IPS-NIHi7 (cell line): ENCODE measurements around the gene HMX1.

Experiments
- DNase-seq: peaks from one replicate; pipeline ENCODE4 v3.0.0; 2012; ENCODE audit warnings: mixed read lengths; ENCODE audit errors: extremely low spot score

The HMX1 gene

DNA sequence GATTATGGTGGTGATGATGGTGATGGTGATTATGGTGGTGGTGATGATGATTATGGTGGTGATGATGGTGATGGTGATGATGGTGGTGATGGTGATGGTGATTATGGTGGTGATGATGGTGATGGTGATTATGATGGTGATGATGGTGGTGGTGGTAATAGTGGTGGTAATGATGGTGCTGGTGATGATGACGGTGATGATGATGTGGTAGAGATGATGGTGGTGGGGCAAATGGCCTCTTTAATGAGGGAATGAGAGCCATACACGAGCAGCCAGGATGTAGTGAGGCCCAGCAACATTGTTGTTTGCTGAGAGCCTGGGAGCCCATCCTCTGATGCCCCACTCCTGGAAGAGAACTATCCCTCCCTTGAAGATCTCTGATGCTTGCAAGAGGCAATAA lies 29.0 kb downstream of the HMX1 start:
- no peak for DNase-seq

DNA sequence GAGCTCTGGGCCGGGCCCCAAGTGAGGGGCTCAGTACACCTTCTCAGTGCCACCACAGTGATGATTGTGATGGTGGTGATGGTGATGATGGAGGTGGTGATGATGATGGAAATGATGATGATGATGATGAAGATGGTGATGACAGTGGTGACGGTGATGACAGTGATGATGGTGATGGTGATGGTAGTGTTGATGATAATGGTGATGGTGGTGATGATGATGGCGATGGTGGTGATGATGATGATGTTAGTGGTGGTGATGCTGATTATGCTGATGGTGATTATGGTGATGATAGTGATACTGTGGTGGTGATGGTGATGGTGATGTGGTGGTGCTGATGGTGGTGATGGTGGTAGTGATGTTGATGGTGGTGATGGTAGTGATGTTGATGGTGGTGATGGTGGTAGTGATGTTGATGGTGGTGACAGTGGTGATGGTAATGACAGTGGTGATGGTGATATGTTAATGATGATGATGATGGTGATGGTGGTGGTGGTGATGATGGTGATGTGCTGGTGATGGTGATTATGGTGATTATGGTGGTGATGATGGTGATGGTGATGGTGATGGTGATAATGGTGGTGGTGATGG lies 29.9 kb downstream of the HMX1 start:
- DNase-seq: no peak

DNA sequence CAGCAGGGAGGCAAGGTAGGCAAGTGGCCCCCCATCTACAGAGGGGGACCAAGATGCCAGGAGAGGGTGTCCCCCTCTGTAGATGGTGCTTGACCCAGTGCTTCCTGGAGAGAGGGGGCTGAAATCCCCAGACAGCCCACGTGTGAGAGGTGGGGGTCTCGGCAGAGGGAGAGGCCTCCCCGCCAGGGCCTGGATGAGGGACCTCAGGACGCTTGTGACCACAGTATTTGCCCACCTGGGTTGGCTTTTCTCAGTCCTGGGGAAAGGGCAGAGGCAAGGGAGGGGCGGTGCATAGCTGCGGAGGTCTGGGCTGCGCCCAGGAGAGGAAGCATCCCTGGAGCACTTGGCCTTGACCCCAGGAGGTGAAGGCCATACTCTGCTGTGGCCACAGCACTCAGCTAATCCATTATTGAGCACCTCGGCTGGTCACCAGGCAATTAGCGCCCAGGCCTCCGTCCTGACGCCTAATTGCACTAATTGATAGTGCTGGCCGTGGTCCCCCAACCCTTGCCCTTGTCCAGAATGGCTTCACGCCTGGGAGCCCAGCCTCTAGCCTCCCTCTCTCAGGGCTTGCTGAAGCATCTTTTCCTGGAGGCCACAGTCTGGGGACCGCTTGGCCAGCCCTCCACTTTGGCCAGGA lies 30.7 kb downstream of the HMX1 start:
- DNase-seq: no peak

DNA sequence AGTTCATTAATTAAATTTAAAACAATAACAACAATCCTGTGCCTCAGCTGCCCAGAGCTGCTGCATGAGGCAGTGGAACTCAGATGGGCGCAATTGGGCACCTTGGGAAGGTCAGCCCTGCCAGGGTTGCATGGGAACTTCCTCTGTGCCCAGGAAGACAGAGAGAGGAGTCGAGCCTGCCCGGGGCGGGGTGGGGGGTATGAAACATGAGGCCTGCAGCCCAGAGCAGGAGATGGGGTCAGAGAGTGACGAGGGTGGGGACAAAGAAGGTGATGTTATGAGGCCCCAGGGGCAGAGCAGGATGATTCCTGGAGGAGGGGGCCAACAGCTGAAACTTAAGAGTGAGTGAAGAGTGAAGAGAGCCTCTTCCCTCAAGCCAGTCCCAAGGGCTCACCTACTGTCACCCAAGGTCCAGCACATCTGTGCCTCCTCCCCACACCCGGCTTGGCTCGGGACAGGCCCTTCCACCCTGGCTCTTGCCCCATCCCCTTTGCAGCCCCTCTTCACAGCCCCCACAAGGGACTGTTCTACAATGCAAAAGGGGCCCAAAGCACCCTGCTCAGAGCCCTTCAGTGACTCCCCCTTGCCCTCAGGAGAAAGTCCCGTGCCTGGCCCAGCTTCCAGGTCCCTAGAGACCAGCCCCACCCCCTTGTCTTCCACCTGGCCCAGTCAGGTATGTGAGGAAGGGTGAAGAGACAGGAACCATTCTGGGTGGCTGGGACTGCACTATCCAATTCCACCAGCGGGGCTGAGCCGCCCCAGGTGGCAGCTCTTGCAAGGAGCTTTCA lies 31.4 kb downstream of the HMX1 start:
- no peak for DNase-seq

DNA sequence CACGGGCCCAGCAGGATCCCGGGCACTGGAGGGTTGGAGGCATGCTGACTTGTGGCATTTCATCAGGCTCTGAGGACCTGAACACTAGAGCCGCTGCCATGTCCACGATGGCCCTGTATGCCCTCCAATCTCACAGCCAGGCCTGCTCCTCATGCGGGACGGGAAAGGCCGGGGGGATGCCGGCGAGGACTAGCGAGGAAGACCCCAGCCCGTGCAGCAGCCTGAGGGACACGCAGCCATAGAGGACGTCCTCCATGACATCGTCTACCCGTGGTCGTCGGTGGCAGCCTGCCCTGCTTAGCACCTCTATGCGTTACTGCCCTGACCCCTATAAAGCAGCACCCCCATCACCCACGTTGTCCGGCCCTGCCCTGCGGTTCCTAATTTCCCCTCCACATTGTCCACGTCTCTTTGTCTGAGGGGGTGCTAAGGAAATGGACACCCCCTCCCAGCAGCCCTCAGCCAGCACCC lies 32.6 kb downstream of the HMX1 start:
- no peak for DNase-seq

DNA sequence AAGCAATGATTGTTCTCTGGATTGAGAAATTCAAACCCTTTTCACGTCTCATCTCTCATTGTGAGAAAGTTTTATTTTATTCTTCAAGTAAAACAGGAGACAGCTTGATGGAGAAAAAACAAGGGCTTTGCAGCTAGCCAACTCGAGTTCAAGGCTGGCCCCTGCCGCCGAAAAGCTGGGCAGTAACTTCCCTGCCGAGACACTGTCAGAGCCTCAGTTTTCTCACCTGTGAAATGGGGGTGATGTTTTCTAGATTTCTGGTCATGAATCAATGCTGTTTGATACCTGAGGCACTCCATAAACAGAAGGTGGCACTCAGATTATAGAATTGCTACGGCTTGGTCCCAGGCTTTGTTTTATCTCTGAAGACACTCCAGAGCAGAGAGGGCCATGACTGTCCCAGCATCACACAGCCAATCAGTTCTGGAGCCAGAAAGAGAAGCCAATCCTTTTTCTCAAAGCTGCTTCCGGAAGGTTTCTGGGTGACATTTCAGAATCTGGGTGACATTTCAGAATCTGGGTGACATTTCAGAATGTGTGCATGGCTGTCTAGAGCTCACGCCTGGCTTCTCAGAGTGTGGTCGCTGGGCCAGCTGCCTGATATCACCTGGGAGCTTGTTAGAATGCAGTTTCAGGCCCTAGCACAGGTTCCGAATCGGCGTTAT lies 33.2 kb downstream of the HMX1 start:
- DNase-seq: no peak

DNA sequence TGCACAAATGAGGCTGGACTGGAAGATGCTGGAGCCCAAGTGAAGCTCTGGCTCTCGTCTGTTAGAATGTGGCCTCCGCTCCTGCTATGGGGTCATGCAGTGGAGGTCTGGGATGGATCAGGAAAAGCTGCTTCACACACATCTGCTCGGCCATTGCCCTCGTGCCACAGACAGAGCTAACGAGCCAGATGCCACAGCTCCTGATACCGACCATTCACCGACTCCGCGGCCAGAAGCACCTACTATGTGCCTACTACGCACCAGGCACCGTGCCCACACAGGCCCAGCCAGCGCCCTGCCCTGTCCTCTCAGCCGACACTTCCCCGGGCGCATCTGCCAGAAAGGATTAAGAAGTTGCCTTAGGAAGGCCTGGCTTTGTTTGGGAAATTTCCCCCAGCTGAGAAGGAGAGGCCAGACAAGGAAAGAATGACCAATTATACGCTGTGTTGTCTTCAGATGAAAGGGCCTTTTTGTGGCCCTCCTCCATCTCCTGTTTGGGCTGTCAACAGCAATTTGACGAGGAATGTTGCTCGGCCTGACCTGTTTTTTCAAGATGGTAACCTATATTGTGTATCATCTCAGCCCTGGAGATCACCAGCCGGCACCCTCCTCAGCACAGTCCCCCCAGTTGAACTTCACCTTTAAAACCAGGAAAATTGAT lies 34.3 kb downstream of the HMX1 start:
- DNase-seq: no peak

DNA sequence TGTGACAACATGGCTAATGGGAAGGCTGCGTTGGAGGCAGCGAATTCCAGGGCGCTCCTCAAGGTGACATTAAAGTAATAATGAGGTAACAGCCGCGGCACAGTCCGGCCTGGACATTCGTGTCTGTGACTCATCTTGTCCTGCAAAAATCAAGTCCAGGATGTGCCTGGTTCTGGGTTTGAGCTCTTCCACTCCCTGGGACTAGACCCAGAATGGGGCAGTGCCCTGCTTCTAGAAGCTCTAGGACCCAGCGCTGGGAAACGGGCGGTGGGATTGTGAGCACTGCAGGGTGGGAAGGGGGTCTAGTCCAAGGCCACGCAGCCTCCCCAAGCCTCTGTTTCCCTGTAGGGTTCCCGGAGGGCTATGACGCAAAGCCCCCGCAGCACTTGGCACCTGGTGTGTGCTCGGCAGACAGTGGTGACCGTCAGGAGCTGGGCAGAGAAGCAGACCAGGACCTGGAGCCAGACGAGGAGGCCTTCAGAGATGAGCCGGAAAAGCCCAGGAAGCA lies 34.9 kb downstream of the HMX1 start:
- DNase-seq: no peak

DNA sequence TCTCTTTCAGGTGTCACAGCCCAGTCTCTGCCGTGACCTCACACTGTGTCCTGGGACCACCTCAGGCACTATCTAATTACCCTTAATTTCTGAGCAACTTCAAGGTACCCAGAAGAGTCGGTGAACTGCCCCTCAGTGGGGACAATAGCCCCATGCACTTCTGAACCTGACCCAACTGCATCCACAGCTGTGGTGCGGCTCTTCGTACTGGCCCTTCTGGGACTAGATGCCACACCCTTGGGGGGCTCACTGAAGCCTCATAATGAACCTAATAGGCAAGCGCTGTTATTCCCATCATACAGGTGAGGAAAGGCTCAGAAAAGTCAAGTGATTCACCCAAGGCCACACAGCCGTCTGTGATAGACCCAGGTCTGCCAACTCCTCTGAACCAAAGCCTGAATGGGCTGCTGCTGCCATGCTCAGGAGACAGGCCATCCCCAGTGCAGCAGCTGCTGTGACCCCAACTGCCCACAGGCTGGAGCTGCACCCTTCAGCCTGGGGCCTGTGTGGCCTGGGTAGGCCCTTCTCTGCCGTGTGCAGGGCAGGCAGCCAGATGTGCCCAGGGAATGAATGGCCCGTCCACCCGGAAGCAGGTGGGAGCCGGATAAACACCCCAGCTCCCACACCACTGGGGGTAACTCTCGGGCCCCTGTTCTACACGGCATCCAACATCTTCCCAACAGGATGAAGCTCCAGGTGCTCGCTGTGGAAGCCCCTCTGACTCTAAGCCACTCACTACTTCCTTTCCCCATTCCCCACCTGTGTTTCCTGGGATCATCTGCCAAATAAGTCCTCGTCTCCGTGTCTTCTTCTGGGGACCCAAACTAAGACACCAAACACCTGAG lies 35.9 kb downstream of the HMX1 start:
- no peak for DNase-seq

DNA sequence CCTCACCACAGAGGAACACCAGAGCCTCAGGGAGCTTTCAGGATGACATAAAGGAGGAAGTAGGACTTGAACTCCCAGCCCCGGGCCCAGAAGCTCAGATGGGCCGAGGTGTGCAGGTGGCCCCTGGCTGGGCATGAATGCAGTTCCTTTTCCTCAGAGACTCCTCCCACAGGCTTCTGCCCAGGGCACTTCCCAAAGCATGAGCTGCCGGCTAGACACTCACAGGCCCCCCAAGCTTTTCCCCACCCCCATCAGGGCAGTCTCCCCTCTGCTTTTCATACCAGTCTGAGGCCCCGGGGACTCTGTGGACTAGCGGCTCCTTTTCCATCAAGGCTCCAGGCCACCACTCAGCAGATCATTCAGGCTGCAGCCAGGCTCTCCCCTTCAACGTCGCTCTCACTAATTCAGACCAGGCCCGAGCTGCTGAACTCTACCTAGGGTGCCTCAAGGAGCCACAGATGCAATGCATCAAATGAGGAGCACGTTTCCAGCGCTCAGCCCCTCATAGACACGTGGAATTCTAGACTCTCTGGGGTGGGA lies 36.9 kb downstream of the HMX1 start:
- DNase-seq: no peak

DNA sequence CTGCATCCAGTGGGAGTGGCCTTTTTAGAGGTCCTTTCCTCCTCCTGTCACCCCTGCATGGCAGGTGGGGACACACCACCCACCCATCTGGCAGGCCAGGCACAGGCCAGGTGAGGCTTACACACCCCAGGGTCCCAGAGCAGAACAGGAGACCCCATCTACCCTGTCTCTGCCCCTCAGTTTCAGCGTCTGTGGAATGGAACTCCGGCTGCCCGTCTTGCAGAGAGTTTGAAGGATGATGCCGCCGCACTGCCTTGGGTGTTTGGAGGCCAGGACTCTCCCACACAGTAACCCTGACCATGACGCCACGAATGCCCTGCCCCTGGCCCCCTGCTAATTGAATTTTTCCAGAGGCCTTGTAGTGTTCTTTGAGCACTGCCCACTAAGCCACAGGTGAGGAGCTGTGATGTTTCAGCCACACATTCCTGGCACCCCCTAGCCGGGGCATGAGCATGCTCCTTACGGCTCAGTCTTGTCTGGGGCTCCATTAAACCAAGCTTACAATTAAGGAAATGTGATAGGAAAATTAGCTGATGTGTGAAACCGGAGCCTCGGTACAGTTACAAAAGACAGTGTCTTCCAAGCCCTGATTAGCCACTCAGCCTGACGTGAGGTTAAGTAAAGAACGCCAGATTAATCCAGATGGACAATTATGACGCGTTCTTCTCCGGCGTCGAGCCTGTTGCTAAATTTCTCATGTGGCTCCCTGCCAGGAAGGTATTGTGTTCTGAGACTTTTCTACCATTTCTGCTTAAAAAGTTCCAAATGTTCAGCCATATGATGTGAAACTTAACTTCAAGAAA lies 39.3 kb downstream of the HMX1 start:
- DNase-seq: no peak

DNA sequence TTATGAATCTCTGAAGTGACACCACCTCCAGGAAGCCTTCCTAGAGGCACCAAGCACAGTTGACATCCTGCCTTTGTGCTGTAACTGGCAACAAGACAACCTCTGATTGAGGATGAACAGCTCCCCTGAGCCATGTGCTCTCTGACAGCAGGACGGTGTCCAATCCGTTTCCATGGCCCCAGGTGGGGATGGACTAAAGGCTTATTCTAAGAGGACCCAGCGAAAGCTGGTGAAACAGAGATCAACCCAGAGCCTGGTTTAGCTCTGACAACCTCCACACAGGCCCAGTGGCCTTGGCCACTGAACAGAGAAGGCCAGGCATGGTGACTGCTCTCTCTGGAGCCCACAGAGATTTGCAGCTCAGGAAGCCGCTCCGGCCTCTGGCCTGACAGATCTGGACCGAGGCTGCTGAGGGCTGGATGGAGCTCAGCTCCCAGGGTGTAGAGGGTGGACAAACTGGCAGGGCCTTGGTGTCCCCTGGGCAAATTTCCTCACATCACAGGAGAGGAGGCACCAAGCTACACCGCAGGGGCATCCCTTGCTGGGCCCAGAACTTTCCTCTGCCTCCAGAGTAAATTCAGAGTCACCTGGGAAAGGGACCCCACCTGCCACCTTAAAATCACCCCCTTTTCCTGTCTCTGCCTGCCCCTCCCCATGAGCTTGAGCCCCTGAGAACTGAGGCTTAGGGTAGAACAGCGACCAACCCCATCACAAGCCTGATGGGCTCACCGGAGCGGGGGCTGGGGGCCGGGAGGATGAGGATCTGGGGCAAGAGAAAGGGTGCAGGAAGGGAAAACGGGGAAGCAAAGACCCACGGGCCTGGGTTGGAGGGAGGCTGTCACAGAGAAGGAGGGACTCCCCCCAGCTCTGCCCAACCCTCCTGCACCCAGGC lies 40.2 kb downstream of the HMX1 start:
- DNase-seq: no peak

DNA sequence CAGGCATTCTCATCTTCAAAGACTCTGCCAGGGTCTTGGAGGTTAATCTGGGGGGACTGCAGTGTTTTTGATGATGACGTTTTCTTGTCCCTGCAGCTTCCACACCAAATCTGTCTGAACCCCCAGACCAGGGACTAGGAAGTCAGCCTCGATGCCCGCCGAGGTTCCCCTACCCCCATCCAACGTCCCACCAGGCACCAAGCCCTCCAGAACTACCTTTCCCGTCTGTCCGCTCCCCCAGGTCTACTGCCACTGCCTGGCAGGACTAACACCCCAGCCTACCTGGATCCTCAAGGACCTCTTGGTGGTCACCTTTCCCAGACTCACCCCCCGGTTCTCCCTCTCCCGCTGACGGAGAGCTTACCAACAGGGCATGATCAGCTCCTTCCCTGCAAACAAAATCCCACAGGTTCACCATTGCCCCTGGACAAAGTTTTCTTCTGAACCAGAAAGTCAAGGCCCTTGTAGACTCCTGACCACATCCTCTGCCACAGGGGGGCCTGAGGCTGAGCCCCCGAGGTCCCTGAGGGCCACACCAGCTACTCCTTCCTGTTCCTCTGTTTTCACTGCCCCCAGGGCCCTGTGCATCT lies 40.9 kb downstream of the HMX1 start:
- no peak for DNase-seq

DNA sequence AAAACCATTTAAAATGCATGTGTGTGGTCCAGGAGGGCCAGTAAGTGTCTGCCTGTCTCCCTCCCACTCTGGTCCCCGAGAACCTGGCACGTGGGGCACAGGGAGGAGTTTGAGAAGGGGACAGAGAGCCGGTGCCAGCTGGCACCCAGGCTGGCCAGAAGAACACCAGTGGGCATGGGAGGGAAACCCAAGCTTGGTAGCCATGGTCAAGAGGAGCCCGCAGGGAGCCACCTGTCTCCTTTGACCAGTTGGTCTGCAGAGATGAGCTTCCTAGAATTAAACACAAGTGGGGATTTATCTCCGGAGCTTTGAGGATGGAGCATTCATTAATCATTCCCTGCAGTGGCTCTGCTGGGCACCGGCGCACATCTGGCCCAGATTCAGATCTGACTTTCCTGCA lies 41.6 kb downstream of the HMX1 start:
- no peak for DNase-seq

DNA sequence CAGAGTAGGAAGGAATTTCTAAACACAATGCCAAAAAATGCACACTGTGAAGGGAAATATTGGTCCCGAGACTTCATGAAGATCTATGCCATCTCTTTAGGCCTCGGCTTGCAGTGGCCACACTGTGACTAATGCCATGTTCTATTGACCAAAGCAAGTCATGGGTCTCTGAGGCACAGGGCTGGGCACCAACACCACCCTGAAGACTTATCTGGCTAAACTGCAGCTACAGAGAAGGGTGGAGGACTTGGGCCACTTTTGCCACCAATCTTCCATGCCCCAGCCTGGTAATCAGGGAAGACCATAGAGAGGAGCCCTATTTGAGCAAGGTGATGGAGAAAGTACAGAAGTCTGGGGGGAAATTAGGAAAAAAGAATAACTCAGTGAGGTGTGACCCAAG lies 42.1 kb downstream of the HMX1 start:
- no peak for DNase-seq

DNA sequence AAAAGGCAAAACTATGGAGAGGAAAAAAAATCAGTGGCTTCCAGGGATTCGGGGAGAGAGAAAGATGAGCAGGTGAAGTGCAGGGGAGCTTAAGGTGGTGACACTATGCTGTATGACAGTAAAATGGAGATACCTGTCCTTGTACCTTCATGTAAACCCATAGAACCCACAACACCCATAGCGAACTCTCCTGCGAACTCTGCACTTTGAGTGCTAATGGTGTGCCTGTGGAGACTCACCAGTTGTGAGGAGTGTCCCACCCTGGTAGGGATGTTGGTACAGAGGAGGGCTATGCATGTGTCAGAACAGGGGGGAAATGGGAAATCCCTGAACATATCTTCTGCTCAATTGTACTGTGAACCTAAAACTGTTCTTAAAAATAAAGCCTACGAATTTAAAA lies 42.8 kb downstream of the HMX1 start:
- DNase-seq: no peak

DNA sequence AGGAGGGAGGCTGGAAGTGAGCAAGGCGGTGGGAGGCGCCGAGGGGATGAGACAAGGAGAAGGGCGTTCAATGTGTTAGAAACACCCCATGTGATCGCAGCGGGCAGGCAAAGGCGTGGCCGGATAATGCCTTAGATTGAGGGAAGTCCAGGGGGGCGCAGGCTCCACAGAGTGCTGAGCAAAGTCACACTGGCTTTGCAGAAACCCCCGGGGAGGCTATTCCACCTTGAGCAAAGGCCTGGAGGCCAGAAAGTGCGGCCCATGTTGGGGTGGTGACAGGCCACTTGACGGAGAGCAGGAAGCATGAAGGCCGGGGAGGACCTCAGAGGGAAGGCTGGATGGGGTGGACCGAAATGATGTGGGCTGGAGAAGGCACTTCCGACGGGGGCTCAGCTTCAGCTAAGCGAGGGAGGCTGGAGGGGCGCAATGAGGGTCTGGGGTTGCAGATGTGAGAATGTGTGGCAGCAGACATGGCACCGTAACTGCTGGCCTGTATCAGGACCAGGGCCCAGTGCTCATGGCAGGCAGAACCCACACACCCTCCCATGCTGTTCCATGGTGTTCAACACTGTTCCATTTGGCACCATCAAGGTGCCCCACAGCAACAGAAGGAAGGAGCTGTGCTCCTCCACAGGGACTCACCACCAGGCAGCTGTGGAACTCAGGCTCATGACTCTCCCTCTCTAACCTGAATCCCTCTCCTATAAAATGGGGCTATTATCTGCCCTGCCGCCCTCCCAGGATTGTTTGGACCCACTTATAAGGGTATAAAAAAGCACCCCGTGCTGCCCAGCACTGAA lies 50.3 kb downstream of the HMX1 start:
- DNase-seq: no peak
